GM18505 (cell line): ENCODE results near the gene LPIN2.
"Not testable (repeated sequence)": the region's sequence is repeated elsewhere in the genome, so short reads cannot be mapped to it uniquely, and the experiment has no call there.

Experiments
- ATAC-seq: cut with Tn5 transposase; IDR thresholded peaks from one replicate; pipeline ENCODE4 v1.9.1; 2021; ENCODE audit not compliant: unreplicated experiment
- POLR2A ChIP-seq: IDR thresholded peaks from 4 replicates; pipeline ENCODE4 v1.6.1; 2011; ENCODE audit warnings: borderline replicate concordance; ENCODE audit not compliant: insufficient read depth, insufficient read length; ENCODE audit errors: extremely low read depth

Gene LPIN2

GRCh38 chr18:3012136-3013023 lies 564 bp downstream of the LPIN2 start:
- TF ChIP-seq POLR2A: no peak
- peak; percentile 38 for ATAC-seq

- no peak for TF ChIP-seq POLR2A
- no peak for ATAC-seq
Observed at GRCh38 chr18:3010086-3010485, 2.9 kb downstream of the LPIN2 start.

- ATAC-seq: no peak
- TF ChIP-seq POLR2A: no peak
Observed at GRCh38 chr18:3008541-3008940, 4.4 kb downstream of the LPIN2 start.

GRCh38 chr18:3007491-3007890 lies 5.5 kb downstream of the LPIN2 start:
- TF ChIP-seq POLR2A: no peak
- no peak for ATAC-seq

- no peak for TF ChIP-seq POLR2A
- no peak for ATAC-seq
Observed at GRCh38 chr18:3005462-3005861, 7.5 kb downstream of the LPIN2 start.

- not testable (repeated sequence) for ATAC-seq
Observed at GRCh38 chr18:3003766-3004165, 9.2 kb downstream of the LPIN2 start.

DNA sequence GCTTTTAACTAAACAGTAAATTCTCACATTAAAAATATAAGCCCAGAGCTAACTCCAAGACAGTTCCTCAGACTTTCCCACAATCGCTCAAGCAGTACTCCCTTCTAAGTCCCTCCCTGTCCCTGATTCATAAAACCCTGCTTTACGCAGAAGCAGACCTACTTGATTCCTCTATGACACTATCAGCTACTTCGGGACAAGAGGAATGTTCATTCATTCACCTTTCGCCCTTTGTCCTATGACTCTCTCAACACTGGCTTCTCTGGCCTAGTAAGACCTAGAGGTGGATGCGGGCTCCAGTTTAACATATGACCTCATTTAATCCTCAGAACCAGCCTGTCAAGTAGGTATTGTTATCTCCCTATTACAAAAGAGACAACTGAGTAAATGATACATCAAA lies 10.2 kb downstream of the LPIN2 start:
- ATAC-seq: no peak
- no peak for TF ChIP-seq POLR2A

- no peak for TF ChIP-seq POLR2A
- ATAC-seq: no peak
Observed at GRCh38 chr18:2998644-2999043, 14.3 kb downstream of the LPIN2 start.

DNA sequence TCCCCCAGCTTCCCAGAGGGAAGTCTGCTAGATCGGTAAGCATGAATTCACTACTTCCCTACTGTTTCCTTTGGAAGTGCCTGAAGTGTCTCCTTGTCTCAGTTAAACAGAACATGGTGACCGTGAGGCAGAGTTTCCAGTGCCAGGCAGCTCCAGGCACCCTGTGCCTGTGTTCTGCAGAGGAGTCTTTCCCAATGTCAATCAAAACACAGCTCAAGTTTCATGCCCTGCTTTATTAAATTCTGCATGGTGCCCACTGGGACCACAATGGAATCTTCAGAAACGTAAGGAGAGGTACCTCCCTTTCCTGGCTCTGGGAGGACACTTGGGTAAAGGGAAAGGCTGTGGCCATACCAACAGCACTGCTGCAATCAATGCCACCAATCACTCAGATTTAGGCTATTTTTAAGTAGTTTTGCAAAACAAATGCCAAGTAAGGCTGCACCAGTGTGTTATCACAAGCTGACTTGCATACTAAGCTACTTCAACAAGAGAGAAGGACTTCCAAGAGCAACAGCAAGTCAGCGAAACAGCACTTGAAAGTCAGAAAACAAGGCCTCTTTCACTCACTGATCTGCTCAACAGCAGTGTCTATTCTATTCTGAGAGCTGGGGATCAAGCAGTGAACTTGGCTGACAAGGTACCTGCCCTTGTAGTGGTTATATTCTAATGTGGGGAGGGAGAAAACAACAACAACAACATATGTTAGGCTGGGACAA lies 14.9 kb downstream of the LPIN2 start:
- no peak for TF ChIP-seq POLR2A
- no peak for ATAC-seq

DNA sequence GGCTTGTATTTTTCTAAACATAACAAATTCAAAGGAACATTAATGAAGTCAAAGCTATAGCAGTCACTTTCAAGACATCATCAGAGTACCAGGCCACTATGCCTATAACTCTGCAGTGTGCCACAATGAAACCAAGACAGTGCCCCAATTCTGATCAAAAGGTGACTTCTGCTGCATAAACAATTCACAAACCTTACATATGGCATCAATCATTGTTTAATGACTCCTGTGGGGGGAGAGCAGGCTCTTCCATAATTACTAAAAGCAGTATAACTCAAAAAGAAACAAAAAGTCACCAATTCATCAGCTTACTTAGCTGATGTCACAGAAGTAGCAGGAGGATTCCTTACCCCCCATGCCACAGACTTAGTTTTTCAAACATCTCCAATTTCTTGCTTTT lies 15.5 kb downstream of the LPIN2 start:
- no peak for ATAC-seq
- TF ChIP-seq POLR2A: no peak

DNA sequence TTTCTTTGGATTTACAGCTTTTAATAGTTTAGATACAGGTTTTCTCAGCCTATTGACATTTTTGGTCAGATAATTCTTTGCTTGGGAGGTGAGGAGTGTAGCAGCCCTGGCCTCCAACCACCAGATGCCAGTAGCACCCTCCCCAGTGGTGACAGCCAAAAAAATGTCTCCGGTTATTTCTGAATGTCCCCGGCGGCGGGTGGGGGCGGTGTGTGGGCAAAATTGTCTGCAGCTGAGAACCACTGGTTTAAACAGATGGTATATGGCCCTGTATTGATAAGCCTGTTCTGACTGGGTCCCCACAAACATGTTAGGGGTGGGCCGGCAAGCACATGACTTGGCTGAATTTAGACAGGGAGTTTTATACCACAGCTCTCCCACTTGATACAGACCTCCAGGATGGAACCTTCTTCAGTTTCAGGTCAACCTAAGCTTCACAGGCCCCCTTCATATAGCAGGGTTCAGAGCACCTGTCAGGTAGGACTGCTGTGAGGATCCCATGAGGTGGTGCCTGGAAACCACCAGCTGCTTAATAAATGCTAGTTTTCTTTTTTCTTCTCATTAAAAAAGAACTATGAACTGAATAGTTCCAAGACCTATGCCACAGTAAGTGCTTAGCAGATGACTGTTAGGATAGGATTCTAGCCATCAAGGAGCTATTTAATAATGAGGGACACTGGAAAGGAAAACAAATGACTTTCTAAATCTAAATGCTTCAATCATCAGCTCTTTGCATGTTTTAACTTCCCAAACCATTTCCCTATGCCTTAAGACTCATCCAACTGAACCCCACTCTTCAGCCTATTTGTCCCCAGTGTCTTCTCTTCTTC lies 18.1 kb downstream of the LPIN2 start:
- no peak for TF ChIP-seq POLR2A
- peak; percentile 86 for ATAC-seq

DNA sequence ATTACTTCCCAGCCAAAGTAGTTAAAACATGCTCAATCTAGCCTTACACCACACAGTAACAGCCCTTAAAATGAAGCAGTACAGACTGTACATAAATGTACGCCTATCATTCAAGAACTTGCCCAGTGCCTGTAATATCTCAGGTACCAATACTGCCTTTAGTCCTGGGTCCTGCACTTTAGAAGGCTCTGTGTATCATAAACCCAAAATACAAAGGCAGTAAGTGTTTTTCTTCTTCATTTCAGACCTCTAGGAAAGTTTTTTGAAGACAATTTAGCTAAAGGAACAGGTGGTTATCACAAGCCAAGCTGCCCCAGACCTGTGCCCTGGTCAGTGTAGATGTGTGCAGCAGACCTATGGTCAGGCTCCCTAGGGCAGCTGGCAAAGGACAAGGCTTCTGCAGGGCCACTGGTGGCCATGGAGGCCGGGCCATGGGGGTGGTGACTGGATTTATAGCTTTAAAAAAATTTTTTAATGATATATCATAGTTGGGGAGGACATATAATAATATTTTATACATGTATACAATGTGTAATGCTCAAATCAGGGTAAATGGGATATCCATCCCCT lies 18.8 kb downstream of the LPIN2 start:
- no peak for ATAC-seq
- no peak for TF ChIP-seq POLR2A
